GM06990 (cell line): ENCODE results near the gene ESR1.

Experiments used
- DNase-seq: peaks from one replicate; pipeline ENCODE4 v3.0.0-alpha.2; 2011; ENCODE audit not compliant: insufficient read length; ENCODE audit errors: extremely low read depth
- H3K27me3 ChIP-seq: replicated peaks from 2 replicates; pipeline ENCODE4 v1.6.0; 2011; ENCODE audit warnings: low read length; ENCODE audit not compliant: control insufficient read depth, insufficient read depth
- H3K36me3 ChIP-seq: 2 replicates; pipeline ENCODE4 v1.5.1; 2011; ENCODE audit warnings: low read length; ENCODE audit not compliant: control insufficient read depth, insufficient read depth
- H3K4me3 ChIP-seq: replicated peaks from 2 replicates; pipeline ENCODE4 v1.5.1; 2011; ENCODE audit warnings: low read depth, mild to moderate bottlenecking, control low read depth, low read length
- TF ChIP-seq, protein P1 (sequence below): IDR thresholded peaks from 2 replicates; pipeline ENCODE4 v1.5.1; 2011; ENCODE audit warnings: low read length, control low read depth, mild to moderate bottlenecking, inconsistent platforms; ENCODE audit not compliant: insufficient read depth, poor library complexity, severe bottlenecking

Gene ESR1

DNA sequence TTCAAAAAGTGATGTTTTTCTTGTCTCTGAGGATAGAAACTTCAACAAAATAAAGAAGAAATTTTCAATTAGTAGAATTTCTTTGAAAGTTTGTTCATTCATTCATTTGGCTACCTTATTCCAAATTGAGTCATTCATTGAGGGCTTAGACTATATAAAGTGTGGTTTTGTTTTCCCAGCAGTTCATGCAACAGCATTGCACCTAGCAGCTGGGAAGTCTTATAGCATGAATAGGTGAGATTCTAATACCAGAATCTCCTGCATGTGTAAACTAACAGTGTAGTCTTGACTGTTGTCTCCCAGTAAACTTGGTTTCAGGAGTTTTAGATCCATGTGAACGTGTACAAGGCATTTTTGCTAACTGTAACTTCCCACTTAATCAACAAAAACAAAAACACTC, 7.1 kb downstream of the ESR1 start:
- TF ChIP-seq, protein P1, sequence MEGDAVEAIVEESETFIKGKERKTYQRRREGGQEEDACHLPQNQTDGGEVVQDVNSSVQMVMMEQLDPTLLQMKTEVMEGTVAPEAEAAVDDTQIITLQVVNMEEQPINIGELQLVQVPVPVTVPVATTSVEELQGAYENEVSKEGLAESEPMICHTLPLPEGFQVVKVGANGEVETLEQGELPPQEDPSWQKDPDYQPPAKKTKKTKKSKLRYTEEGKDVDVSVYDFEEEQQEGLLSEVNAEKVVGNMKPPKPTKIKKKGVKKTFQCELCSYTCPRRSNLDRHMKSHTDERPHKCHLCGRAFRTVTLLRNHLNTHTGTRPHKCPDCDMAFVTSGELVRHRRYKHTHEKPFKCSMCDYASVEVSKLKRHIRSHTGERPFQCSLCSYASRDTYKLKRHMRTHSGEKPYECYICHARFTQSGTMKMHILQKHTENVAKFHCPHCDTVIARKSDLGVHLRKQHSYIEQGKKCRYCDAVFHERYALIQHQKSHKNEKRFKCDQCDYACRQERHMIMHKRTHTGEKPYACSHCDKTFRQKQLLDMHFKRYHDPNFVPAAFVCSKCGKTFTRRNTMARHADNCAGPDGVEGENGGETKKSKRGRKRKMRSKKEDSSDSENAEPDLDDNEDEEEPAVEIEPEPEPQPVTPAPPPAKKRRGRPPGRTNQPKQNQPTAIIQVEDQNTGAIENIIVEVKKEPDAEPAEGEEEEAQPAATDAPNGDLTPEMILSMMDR = no peak
- no peak for DNase-seq
- no peaks in the 10 kb centered on the region for H3K36me3 ChIP-seq
- H3K4me3 ChIP-seq = no peak overlapping the region
- peaks cover 2% of the 10 kb centered on the region; the same call in 1 of the 2 replicates for H3K27me3 ChIP-seq

DNA sequence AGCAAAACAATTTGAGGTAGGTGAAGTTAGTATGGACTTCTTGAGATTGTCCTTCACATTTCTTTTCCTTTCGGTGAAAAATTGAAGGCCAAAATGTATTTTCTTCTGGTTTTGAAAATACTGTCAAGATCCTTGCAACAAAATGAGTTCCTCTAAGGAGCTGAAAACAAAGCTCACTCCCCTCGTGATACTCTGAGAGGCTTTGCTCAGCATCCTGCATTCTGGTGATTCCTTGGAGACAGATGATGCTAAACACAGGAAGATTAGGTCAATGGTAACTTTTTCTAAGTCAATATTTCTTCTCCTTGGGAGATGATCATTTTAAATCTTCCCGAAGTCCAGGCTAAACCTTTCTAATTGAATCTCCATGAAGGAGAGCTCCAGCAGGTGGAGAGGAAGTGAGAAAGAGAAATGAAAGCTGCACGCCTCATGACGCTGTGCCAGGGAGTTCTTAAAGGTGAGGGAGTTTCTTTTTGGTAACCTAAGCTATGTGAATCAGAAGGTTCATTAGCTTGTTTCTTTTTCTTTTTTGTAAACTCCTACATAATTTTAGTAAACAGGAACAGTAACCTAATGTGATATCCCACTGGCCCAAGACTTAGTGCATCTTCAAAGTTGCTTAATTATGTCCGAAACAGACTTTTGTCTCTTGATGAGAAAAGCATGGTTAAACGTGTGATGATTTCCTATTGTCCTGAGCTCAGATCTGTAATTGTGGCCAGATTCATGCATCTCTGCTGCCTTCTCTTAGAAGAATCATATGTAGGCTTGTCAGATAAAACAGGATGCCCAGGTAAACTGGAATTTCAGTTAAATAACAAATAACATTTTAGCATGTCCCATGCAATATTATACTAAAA, 15.0 kb downstream of the ESR1 start:
- DNase-seq = peak; percentile 61
- Histone ChIP-seq H3K4me3 (0 out of 2 replicates have a peak overlapping the region, but pooled peaks have one; percentile 13), H3K36me3 (no peaks in the 10 kb centered on the region), H3K27me3 (no peaks in the 10 kb centered on the region)
- TF ChIP-seq, protein P1 = no peak

DNA sequence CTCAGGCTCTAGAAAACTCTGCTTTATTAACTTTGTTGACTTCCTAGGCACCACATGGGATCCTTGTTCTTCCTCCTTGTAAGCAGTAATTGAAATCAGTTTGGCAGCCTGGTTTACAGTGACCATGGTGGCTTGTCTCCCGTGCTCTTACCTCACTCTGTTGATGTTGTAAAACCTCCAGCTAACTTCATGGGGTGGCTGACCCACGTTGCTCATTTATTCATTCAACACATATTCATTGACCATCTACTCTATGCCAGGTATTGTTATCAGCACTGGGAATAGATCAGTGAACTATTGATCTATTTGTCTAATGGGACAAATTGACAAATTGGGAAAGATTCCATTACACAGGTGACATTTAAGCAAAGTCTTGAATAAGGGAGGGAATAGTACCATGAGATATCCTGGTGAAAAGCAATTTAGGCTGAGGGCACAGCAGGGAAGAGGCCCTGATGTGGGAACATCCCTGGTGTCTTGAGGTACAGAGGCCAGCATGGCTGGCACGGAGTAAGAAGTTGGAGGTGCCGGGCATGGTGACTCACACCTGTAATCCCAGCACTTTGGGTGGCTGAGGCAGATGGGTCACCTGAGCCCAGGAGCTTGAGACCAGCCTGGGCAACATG, 19.1 kb downstream of the ESR1 start:
- no peak for DNase-seq
- Histone ChIP-seq H3K4me3 (no peak overlapping the region), H3K27me3 (no peaks in the 10 kb centered on the region), H3K36me3 (no peaks in the 10 kb centered on the region)
- TF ChIP-seq, protein P1 = no peak

DNA sequence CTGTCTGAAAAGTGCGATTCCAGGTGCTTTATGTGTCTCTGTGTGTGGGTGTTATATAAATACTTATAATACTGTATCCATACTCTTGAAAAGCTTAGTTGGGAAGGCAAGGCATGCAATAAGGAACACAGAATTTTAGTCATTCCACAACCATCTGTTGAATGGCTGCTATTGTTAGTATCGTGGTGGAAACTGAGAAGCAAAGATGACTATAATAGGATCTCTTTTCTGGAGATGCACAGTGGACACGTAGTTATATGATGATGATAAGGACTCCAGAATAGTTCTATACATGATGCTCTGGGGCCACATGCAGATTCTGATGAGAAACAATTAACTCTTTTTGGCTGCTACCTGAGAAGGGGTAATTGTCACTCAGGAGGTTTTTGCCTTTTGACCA, 25.2 kb downstream of the ESR1 start:
- H3K36me3 ChIP-seq = no peaks in the 10 kb centered on the region
- no peak for DNase-seq
- TF ChIP-seq, protein P1 = no peak
- no peaks in the 10 kb centered on the region; the same call in 1 of the 2 replicates for H3K27me3 ChIP-seq
- H3K4me3 ChIP-seq = no peak overlapping the region

DNA sequence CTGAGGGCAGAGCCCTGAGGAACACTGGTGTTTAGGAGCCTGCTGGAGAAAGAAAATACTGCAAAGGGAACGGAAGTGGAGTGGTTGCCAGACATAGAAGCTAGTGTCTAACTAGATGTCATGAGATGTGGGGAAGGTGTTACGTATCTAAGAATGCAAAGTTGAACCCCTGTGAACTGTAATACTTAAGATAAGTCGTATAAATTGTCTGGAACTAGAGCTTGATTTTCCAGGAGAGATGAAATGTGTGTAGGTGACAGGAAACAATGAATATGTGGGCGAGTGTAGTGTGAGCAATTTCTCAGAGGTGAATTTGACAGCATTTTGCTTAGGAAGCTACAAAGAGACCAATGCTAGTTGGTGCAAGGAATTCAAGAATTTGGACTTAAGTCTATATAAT, 27.9 kb downstream of the ESR1 start:
- Histone ChIP-seq H3K27me3 (no peaks in the 10 kb centered on the region; the same call in 1 of the 2 replicates), H3K4me3 (no peak overlapping the region), H3K36me3 (no peaks in the 10 kb centered on the region)
- TF ChIP-seq, protein P1 = no peak
- DNase-seq = no peak
